GM18861 (cell line): ENCODE measurements around the gene ICAM3.
"Not testable (repeated sequence)": the region's sequence is repeated elsewhere in the genome, so short reads cannot be mapped to it uniquely, and the experiment has no call there.

Experiments
- ATAC-seq: cut with Tn5 transposase; IDR thresholded peaks from one replicate; pipeline ENCODE4 v1.9.1; 2021; ENCODE audit not compliant: unreplicated experiment

The ICAM3 gene, protein sequence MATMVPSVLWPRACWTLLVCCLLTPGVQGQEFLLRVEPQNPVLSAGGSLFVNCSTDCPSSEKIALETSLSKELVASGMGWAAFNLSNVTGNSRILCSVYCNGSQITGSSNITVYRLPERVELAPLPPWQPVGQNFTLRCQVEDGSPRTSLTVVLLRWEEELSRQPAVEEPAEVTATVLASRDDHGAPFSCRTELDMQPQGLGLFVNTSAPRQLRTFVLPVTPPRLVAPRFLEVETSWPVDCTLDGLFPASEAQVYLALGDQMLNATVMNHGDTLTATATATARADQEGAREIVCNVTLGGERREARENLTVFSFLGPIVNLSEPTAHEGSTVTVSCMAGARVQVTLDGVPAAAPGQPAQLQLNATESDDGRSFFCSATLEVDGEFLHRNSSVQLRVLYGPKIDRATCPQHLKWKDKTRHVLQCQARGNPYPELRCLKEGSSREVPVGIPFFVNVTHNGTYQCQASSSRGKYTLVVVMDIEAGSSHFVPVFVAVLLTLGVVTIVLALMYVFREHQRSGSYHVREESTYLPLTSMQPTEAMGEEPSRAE

DNA sequence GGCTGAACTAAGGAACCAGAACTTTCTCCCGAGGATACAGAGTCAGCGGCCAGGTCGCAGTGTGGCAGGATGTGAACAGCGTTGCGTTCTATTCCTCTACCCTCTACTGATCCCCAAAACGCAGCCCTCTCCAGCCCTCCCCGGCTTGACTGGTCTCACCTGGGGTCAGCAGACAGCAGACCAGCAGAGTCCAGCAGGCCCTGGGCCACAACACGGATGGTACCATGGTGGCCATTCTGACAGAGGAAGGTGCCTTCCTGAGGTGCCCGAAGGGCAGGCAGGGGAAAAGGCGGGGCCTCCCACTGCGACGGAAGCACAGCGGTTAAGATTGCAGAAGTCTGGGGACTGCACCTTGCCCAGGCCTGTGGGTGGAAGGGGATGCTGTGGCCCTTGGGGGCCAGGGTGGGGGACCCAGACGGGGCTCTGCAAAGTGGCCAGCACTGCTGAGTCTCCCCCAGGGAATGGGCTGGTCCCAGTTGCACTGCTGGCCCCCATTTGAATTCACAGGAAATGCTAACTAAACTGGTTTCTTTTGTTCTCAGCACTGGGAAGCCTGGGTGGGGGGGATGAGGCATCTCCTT, at the start of gene ICAM3:
Gene ICAM3, minus strand, starts transcription at position 245 of the 581 bp plus-strand sequence. Its CDS starts 10 bp downstream, at position 235.
- peak; percentile 58 for ATAC-seq

DNA sequence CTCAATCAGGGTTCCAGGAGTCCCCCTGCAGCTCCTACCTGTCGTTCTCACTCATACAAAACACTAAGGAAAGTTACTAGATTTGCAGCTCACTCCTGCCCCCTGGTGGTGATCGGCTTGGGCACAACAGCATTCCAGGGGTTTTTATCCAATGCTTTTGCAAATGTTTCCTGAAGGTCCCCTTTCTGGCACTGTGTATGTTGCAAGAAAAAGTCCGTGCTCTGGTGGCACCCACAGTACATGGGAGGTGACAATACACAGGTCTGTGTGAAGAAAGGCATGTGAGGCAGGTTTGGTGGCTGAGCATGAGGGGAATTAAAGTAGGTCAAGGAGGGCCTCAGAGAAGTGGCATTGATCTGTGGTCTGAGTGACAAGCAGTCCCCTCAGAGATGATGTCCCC, 49.5 kb upstream of the ICAM3 start:
- ATAC-seq: no peak

DNA sequence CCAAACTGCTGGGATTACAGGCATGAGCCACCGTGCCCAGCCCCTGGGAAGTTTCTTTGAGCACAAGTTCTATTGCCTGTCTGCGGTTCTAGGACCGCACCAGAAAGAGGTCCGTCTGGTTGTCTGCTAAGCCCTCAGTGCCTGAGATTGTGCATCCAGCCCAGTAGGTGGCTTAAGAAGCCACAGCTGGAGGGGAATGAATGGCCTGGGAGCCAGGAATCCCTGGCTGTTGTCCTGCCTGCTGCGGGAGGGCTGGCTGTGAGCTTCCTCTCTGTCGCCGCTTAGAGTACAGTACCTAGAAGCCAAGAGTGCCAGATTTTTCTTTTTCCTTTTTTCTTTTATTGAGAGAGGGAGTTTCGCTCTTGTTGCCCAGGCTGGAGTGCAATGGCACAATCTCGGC, 45.2 kb upstream of the ICAM3 start:
- ATAC-seq: no peak

DNA sequence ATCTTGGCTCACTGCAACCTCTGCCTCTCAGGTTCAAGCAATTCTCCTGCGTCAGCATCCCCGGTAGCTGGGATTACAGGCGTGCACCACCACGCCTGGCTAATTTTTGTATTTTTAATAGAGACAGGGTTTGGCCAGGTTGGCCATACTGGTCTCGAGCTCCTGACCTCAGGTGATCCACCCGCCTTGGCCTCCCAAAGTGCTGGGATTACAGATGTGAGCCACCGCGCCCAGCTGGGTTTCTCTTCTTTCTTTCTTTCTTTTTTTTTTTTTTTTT, 43.7 kb upstream of the ICAM3 start:
- not testable (repeated sequence) for ATAC-seq

DNA sequence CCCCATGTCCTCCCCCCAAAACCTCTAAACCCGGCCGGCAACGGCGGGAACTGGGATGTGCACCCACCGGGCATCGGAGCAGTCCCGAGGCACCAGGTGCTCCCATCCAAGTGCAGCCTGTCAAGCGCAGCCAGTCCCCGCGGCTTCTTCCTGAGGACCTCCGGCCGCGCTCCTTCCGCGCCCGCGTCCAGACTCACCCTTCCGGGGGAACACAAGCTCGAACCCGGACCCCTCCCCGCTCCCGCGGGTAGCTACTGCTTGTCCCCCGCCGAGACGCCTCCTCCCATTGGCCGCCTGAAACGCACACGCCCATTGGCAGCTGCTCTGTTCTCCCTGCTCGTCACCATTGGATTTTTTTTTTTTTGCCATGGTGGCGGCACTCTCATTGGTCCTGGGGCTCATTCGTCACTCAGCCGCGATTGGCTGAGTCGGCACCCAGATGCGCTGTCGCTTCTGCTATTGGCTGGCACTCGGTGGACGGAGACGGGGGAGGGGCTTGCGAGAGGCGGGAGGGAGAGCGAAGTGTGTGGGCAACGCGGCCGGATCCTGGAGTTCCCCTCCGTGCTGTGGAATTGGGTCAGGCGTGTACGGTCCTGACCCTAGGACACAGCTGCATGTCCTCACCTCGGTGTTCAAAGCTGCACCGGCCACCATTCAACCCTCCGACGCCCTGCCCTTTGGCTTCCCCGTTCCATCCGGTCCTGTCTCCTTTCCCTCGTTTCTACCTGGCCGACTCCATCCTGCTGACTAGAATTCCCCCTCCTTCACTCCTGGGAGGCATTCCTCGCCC, 41.1 kb upstream of the ICAM3 start, which contains the start of gene TYK2:
Gene TYK2, minus strand, starts transcription at position 260 of the 790 bp plus-strand sequence. CDS start 2,166 bp downstream, outside the sequence.
- ATAC-seq: peak; percentile 87

DNA sequence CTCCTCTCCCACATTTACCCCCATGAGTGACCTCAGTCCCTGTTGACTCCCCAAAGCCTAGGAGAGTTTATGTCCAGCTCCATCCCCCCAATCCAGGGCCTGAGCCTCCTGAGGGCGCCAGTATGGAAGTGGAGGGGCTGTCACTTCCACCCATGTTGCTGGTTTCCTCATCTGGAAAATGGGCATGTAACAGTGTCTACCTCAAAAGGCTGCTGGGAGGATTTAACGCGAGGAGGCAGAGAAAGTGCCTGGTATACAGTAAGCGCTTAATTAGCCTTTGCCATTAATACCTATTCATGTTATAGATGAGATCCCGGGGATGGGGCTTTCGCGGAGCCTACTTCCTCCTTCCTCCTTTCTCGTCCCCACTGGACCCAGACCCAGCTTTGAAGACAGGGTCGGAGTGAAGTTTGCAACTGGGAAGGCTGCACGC, 40.5 kb upstream of the ICAM3 start:
- ATAC-seq: no peak

DNA sequence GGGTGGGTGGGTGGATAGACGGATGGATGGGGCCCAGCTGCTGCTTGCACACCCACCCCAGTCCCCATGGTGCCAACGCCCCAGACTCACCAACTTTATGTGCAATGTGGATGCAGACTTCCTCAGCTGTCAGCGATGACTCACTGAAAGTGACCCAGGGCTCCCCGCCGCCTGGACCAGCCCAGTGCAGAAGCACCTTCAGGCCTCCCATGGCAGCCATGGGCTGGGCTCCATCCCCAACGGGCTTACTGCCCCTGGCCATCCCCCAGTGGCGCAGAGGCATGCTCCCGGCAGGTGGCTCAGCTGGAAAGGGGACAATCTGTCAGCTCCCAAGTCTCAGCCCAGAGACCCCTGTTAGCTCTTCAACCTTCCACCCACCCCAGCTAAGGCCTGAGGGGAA, 38.7 kb upstream of the ICAM3 start:
- no peak for ATAC-seq

DNA sequence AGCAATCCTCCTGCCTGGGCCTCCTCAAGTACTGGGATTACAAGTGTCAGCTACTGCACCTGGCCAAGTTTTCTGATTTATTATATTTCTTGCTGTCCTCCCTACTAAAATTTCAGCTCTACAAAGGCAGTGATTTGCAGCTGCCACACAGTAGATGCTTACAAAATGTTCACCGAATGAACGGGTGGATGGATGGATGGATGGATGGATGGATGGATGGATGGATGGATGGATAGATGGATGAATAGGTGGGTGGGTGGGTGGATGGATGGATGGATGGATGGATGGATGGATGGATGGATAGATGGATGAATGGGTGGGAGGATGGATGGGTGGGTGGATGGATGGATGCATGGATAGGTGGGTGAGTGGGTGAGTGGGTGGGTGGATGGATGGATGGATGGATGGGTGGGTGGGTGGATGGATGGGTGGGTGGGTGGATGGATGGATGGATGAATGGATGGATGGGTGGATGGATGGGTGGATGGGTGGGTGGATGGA, 37.8 kb upstream of the ICAM3 start:
- ATAC-seq: not testable (repeated sequence)

DNA sequence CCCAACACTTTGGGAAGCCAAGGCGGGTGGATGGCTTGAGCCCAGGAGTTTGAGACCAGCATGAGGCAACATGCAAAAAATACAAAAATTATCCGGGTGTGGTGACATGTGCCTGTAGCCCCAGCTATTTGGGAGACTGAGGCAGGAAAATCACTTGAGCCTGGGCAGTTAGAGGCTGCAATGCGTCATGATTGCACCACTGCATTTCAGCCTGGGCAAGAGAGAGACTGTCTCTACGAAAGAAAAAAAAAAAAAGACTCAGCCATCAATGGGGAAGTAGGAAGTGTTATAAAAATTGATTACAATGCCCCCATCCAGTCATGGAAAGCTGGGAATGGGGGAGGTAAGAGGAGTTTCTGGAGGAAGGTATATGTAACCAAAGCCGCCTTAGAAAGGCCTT, 35.5 kb upstream of the ICAM3 start:
- ATAC-seq: no peak

DNA sequence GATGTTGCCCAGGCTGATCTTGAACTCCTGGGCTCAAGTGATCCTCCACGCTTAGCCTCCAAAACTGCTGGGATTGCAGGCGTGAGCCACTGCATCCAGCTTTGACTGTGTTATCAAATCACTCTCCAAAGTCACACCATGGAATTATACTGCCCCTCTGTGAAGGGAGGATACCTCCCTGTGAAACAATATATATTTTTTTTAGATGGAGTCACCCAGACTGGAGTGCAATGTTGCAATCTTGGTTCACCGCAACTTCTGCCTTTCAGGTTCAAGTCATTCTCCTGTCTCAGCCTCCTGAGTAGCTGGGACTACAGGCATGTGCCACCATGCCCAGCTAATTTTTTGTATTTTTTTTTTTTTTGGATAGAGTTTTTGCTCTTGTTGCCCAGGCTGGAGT, 33.3 kb upstream of the ICAM3 start:
- no peak for ATAC-seq

DNA sequence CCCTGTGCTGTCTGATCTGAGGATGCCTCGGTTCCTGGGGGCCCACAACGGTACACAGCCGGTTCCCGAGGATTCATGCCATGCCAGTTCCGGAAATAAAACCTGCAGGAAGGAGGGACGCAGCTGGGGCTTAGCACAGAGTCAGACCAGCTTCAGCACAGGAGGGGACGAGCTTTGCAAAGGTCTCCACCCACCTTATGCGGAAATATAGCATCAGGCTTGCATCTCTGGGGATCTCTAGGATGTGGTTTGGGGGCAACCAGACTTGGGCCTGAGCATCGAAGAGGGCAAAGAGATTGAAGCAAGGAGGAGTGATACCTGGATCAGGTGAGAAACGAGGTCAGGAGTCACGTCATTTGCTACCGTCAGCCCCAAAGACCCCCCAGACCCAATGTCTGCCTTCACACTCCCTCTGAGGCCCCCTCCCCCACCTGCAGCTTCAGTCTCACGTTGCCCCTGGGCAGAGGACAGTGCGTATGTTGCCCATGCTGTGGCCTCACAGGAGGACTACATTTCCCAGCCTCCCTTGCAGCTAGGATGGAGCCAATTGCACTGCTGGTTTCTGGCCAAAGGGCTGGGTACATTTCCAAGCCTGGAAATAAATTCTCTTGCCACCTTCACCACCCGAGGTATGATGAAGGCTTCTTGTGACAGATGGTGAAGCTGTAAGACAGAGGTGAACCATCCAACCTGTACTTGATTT, 28.8 kb upstream of the ICAM3 start:
- no peak for ATAC-seq

DNA sequence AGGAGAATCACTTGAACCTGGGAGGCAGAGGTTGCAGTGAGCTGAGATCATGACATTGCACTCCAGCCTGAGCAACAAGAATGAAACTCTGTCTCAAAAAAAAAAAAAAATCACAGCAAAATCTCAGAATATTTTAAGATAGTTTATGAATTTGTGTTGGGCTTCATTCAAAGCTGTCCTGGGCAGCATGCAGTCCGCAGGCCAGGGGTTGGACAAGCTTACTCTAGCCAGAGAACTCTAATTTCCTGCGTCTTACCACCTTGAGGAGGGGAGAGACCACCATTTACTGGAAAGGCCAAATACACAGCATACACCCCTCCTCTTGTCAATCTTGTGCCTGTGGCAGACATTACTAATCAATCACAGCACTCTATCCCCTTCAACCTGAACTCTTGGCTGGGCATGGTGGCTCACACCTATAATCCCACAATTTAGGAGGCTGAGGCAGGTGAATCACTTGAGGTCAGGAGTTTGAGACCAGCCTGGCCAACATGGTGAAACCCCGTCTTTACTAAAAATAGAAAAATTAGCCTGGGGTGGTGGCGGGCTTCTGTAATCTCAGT, 27.6 kb upstream of the ICAM3 start:
- not testable (repeated sequence) for ATAC-seq

DNA sequence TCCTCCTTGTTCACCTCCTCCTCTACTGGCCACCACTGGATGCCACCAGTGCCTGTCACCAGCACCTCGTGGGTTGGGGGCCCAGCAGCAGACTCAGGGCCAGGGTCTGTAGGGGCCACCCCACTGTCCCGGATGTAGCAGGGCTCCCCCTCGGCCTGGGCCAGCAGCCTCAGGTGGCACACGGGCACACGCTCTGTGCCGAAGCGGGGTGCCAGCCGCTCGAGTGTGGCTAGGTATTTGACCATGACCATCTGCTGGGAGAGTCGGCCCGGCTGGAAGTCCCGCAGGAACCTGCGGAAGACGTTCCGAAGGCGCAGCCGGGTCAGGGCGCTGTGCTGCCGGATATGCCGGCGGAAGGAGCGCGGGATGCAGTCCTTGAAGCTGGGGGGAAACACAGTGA, 26.1 kb upstream of the ICAM3 start:
- ATAC-seq: no peak

DNA sequence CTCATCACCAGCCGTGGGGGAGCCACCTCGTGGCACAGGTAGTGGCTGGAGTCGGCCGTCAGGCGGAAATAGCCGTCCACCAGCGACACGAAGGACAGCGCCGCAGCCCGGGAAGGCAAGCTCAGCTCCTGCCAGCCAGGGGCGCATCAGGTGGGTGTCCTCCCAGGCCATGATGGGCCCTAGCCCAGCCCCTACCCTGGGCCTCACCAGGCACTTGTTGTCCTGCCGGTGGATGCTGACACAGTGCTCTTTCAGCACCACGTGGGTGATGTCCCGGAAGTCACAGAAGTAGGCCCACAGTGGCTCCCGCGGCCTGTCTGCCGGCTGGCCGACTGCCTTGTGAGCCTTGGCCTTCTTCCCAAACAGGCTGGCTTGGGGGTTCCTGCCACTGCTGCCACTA, 25.2 kb upstream of the ICAM3 start:
- ATAC-seq: no peak

DNA sequence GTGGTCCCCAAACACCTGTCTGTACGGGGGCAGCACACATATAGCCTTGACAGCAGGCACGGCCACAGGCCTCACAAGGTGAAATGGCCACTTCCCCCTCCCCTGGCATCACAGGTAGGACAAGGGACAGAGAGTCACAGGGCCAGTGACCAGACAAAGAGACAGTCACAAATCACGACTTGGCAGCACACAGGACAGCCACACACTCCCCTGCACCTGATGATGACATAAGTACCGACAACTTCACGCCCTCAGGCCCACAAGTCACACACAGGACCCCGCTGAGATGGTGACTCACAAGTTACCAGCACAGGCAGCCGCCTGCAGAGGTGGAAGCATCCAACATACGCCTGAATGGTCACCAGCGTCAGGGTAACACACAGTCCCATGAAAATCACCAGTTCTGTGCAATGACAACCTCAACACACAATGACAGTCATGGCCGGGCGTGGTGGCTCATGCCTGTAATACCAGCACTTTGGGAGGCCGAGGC, 24.4 kb upstream of the ICAM3 start:
- ATAC-seq: no peak

DNA sequence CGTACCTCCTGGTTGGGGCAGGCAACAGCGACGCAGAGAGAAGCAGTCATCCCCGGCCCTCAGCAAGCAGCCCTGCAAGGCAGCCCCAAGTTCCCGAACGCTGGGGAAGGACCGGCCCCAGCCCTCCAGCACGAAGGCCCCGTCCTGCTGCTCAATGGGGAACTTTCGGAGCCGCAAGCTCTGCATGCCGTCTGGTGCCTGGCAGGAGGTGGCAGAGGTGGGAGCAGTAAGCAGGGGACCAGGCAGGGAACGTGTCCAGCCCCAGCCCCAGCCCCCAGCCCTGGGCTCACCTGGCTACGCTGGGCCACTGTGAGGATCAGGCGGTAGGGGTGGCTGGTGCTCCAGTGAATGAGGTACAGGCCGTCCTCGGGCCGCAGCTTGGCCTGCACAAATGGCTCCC, 22.8 kb upstream of the ICAM3 start:
- no peak for ATAC-seq

DNA sequence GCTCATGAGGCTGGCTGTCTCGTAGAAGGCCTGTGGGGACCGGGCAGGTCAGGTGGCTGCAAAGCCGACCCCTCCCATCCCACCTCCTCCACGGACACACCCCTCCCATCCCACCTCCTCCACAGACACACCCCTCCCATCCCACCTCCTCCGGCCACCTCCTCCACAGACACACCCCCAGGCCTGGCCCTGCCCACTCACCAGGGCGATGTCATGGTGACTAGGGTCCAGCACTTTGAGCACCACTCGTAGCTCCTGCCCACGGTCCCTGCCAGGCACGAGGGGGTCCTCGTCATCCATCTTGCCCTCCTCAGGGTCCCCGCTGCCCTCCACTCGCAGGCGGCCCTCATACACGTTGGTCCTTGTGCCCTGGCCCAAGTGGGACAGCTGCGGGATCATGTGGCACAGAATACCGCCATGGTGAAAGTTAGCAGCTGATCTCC, 22.2 kb upstream of the ICAM3 start:
- no peak for ATAC-seq

DNA sequence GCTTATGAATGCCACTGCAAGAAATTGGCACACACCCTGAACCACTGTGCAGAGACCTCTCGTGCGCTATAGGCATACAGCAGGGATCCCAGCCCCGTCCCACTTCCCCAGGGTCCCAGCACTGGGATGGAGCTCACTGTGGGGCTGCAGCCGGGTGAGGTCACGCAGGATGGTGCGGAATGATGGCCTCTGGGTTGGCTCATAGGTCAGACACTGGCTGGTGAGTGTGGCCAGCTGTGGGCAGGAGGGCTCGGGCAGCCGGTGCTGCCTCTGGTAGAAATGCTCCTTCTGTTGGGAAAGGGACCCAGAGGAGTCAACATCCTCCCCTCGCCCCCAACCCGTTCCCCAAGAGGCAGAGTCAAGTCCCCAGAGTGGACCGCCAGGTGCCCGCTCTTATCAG, 17.0 kb upstream of the ICAM3 start:
- ATAC-seq: no peak

DNA sequence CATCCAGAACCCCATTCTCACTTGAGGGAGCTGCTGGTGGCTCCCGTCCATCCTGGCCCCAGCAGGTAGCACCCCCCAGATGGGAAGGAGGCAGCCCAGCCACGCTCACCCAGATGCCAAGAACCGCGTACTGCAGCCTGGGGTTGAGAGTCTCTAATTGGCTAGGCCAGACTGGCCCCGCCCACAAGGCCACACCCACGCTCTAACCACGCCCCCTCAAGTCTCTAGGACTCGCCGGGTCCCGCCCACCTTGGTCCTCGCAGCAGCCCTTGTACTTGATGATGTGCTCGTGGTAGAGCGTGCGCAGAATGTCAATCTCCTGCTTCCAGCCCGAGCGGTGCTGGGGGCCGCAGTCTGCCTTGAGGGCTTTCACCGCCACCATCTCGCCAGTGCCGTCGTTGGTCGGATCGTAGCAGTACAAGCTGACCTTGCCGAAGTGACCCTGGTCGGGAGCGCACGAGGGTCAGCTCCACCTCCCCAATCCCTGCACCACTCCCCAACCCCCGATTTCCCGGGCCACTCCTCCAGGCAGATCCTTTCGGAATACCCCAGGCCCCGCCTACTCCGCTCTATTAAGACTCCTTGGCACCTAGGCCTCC, 14.5 kb upstream of the ICAM3 start:
- no peak for ATAC-seq
